HG03159 (cell line): ENCODE results near the gene MSLN.

Experiments
- ATAC-seq: cut with Tn5 transposase; IDR thresholded peaks from one replicate; pipeline ENCODE4 v1.9.1; 2021; ENCODE audit warnings: mild to moderate bottlenecking, moderate library complexity; ENCODE audit not compliant: unreplicated experiment

The MSLN gene

DNA sequence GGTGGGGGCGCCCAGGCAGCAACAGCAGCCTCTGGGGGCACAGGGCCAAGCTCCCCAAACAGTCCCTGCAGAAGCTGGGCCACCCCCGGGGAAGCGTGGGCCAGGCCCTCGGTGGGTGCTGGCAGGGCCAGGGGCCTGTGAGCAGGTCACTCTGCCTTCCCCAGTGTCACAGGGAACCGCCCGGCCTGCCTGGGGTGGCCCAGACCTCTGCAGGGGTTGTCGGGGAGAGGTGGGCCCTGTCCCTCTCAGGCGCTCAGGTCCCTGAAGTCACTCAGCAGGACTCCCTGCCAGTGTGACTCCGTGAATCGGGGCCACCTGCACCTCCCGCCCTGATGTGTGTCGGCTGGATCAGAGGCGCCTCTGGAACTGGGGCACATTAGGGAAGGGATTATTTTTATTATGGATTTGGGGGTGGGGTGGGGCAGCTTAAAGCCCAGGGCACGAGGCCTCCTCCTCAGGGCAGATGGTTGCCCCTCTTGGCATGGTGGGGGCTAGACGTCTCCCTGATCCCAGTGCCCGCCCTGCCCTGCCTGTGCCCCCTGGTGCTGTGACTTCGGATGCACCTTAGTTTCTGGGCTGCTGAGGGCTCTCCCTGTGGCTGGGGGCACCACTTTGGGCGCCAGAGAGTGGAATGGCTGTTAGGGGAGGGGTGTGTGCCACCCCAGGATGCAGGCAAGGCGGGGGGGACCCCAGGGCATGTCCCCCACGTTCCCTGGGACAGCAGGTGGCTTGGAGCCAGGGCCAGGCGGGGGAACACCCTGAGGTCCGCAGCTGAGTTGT is 41.2 kb downstream of the MSLN start:
- ATAC-seq: no peak

DNA sequence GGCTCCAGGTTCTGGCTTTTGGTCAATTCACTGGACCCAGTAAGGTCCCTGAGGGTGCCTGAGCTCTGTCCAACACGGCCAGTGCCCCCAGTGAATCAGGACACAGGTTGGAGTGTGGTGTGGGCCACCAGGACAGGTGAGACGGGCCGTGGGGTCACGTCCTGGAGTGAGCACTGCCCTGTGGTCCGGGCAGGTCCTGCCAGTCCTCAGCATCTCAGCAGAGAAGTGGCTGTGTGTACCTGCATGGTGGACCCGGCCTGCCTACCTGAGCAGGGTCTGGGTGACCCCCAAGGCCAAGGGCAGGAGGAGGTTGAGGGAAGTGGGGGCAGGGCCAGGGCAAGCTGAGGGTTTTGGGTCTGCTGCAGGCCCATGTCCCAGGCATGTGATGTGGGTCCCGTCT is 41.9 kb downstream of the MSLN start:
- ATAC-seq: no peak

DNA sequence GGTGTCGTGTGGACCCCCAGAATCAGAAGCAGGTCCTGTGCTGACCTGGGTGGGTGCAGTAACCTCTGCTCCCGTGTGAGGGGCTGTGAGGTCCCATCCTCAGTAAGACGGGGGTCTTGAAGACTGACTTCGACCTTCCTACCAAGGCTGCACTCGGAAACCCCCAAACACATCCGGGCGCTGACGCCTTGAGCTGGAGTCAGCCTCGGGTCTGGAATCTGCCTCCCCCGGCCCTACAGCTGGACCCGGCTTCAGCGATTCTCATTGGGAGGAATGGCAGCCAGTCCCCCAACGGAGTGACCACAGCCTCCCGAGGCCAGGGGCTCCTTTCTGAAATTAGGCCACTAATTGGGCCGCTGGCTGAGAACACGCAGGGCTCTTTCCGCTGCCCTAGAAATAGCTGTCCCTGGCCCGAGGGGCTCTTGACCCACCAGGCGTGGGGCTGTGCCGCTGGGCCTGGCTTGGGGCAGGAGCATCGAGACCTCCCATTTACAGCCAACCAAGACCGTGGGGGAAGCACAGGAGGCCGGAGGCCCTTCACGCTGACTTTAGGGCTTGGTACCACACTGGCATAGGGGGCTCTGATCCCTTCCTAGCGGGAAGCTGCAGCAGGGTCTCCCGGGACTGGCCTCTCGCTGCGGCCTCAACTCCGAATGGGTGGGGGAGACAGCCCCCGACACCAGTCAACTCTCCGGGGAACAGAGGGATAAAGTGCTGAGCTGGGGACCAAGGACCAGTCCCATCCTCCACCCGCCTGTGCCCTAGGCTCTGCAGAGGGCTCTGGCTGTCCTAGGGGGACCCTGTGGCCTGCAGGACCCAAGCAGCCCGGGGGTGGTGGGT is 42.6 kb downstream of the MSLN start:
- ATAC-seq: no peak

DNA sequence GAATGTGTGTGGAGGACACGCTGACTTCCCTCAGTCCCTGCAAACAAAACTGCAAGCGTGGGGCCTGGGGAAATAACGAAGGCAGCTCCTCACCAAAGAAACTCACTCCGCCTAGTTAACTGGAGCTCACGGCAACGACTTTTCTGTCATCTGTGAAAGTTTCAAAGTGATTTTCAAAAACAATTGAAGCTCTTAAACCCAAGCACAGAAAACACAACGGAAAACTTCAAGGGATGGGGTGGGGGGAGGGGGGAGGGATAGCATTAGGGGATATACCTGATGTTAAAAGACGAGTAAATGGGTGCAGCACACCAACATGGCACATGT is 43.2 kb downstream of the MSLN start:
- no peak for ATAC-seq

DNA sequence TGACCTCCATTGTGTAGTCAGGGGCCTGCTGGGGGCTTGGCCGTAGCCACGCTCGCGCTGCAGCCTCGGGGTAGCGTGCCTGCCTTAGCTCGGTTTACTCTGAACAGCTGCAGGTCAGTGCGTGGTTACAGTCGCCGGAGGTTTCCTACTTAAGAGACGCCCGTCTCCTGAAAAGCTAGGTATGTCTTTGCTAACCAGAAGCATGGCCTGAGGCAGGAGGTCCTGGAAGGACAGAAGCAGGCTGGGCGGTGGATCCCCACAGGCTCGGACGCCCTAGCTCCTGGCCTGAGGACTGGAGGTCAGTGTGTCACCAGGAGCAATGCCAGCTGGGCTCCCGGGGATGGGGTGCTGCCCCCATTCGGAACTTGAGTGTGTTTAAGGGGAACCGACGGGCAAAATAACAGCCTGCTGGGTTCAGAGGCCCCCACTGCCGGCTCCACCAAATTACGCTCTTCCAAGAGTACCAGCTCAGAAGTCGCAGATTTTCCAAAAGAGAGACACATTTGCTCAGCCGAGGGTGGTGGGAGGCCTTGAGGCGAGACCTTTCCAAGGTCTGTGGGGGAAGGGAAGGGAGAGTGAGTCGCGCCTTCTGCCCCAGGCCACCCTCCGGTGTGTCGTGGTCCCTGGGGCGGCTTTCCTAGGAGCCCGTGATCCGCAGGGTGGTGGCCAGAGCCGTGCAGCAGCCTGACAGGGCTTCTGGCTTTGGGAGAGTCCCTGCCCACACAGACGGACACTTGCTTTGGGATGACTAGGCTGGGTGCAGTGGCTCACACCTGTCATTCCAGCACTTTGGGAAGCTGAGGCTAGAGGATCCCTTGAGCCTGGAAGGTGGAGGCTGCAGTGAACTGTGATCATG is 43.9 kb downstream of the MSLN start:
- no peak for ATAC-seq

DNA sequence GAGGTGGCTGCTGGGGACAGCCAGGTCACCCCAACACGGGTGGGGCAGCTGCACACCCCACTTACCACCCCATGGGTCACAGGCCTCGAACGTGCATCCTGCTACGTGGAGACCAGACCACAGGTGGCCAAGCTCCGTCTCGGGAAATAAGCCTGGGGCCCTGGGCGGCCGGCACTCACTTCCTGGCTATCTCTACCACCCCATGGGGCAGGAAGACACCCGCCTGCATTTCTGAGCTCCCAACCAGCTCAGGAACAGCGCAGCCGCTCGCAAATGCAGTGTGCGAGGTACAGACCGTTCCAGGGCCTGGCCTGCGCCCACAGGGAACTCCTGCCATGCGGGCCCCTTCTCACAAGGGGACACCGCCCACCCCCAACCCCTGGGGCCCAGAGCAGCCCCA is 44.9 kb downstream of the MSLN start:
- no peak for ATAC-seq

DNA sequence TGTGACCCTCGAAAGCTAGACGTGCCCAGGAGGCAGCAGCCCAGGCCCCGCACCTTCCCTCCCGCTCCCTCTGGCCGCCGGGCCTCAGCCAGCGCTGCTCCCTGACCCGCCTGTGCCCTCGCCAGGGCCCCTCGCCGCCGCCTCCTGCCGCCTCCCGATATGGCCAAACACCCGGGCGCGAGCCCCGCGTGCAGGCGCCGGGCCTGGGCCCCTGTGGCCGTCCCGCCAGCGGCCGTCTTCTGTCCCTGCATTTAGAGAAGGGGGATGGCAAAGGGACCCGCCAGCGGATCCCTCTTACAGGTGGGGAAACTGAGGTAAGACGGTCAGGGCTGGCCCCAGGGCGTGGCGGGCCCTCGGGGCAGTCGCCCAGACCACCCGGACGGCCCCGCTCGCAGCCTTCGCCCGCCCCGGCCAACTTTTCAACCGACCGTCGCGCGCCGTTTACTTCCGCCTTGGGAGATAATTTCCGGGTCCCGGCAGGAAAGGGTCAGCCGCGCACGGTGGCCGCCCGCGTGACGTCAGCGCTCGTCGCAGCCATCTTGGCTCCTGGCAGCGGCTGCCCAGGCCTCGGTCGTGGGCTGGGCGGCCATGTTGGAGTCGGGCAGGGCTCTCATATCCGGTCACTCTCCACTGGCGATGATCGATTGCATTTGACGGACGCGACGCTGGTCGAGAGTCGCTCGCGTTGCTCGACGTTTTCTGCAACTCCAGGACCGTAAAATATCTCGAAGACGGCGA is 47.0 kb downstream of the MSLN start:
- ATAC-seq: peak; percentile 77

DNA sequence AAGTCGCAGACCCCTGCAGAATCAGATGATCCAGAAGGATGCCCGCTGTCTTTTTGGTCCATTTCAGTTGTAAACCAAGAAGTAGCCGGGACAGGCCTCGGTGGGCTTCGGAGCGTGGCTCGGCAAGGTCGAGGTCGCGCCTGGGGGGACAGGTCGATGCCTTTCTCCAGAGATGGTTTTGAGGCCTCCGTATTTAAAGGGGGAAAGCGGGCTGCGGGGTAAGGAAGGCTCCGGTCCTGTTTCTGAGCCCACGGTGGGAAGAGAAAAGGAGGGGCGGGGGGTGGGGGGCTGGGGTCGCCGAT is 47.5 kb downstream of the MSLN start:
- ATAC-seq: no peak

DNA sequence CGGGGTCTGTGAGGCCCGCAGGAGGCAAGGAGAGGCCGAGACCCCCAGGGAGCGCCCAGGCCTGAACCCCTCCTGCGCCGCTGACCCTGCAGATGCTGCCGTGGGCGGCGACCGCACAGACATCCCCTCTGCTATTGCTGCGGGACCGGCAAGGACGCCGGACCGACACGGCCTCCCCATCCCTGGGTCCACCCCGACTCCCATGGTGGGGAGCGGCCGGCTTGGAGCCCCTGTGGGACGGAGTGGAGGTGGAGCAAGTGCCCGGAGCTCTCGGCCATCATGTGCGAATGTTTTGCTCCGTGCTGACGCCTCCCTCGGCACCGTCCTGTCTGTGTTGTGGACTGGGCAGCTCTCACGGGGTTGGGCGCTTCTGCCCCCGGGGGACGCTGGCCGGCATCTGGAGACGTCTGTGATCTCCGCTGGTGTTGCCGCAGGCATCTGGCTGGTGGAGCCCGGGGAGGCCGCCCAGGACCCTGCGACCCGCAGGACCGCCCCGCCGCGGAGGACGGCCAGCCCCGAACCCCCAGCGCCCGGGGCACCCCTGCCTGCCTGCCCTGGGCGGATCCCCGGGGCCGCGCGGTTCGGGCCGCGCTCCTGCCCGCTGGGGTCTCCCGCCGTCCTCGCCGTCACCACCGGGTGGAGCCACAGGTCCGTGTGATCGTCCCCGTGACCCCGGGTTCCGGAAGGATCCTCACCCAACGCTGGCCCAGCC is 52.8 kb downstream of the MSLN start:
- ATAC-seq: no peak

DNA sequence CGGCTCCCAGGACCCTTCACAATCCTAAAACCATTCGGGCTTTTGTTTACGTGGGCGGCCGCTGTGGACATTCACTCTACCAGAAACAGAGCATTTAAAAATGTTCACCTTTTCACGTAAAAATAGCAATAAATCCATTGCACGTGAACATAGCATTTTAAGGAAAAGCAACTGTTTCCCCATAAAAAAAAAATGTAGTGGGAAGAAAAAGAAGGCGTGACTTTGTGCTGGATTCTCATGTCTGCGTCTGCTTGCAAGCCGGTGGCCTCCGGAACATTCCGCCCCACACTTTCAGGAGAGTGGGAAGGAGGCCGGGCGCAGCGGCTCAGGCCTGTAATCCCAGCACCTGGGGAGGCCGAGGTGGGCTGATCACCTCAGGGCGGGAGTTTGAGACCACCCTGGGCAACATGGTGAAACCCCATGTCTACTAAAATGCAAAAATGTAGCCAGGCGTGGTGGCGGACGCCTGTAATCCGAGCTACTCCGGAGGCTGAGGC is 53.4 kb downstream of the MSLN start:
- no peak for ATAC-seq

DNA sequence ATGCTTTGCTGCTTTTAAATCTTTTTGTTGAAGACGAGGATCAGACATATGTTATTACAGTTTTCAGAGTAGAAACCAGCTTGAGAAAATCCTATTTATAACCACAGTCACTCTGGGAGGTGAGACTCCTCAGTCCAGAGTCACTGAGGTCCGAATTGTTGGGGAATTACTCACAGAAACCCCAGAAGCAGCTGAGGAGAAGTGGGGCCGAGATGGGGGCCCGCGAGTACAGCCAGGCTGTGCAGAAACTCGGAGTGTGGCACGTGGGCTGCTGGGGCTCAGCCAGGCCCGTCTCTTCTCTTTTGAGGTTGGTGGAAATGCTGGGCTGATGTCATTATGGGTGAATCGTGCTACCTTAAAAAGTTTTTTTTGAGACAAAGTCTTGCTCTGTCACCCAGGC is 54.4 kb downstream of the MSLN start:
- ATAC-seq: no peak

DNA sequence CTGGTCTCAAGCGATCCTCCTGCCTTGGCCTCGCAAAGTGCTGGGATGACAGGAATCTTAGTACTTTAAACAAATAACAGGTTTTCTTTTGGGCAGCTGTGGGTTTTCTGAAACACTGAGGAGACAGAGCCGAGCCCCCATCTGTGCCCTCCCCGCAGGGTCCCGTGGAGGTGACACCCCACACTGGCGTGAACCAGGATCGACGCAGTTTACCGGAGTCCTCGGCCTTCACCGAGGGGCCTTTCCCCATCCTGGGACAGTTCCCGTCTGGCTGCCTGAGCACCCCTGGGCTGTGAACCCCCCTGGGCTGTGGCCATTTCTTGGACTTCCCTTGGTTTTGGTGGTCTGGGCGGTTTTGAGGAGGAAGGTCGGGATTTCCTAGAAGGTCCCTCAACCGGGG is 55.3 kb downstream of the MSLN start:
- ATAC-seq: no peak

DNA sequence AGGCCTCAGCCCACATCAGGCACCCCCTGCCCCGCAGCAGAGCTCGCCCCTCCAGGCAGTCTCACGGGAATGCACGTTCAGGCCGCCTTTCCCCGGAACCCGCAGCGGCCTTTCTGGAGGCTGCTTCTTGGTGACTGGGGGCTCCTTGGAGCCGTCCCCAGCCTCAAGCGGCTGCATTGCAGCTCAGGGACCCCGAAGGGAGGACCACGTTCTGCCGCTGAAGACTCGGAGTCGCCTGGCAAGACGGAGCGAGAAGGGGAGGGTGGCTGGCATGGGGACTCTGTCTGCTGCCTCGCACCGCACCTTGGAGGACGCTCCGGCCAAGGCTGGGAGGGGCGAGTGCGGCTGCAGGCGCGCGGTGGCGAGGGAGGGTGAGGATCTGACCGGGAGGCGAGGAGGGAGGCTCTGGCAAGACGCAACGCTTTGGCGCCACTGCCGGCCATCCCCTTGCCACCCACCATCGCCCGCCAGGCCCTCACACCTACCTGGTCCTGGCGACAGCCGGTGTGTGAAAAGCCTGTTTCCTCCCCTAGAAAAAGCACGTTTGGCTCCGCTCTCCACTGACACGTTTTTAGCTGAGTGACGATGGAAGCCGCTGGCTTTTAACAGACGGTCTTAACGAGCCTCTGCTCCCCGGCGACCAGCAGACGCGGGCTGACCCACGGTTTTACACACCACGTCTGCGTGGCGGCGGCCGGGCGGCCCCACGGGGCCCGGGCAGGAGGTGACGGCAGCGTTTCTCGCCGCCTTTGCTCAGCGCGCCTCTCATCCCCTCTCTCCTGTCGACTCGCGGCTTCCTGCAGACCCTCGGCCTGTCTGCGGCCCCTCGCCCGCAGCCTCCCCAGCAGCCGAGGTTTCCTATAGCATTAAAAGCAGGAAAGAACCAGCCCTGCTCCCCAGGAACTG is 56.7 kb downstream of the MSLN start:
- no peak for ATAC-seq

DNA sequence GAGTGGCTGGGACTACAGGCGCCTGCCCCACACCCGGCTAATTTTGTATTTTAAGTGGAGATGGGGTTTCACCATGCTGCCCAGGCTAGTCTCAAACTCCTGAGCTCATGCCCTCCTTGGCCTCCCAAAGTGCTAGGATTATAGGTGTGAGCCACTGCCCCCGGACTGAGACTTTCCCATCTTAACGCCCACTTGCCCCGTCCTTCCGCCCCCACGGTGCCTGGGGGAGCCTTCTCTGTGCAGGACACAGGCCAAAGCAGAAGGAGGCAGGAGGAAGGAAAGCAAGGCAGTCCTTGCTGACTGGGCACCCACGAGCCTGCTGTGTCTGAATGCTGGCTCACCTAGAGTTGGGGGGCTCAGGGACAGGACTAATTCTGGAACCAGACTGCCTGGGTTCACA is 57.6 kb downstream of the MSLN start:
- no peak for ATAC-seq
